Measurements from ENCODE around the gene GPR21.

- TF ChIP-seq, protein P1, sequence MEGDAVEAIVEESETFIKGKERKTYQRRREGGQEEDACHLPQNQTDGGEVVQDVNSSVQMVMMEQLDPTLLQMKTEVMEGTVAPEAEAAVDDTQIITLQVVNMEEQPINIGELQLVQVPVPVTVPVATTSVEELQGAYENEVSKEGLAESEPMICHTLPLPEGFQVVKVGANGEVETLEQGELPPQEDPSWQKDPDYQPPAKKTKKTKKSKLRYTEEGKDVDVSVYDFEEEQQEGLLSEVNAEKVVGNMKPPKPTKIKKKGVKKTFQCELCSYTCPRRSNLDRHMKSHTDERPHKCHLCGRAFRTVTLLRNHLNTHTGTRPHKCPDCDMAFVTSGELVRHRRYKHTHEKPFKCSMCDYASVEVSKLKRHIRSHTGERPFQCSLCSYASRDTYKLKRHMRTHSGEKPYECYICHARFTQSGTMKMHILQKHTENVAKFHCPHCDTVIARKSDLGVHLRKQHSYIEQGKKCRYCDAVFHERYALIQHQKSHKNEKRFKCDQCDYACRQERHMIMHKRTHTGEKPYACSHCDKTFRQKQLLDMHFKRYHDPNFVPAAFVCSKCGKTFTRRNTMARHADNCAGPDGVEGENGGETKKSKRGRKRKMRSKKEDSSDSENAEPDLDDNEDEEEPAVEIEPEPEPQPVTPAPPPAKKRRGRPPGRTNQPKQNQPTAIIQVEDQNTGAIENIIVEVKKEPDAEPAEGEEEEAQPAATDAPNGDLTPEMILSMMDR (IDR thresholded peaks at IDR 0.05), result no peak
- no peak for TF ChIP-seq POLR2A (IDR thresholded peaks at IDR 0.05)
Observed at GRCh38 chr9:122986010-122986409, 47.5 kb upstream of the GPR21 start.
